SK-N-SH (cell line): Measurements from ENCODE around the gene SV2C. TPM values are rescaled to one million over a fixed set of nuclear protein-coding genes. Genes with fewer than 3 reads are reported as not detected.

Experiments used
- CTCF ChIA-PET: fragments of 300-600, 350-600 bp; formaldehyde crosslinking; extraction: SDS; loops from one replicate; lab custom pipeline; 2021; lab: Yijun Ruan, JAX
- POLR2A ChIA-PET: fragments of 350-600 bp; sonication (Branson Sonifier 250); formaldehyde crosslinking; extraction: SDS; loops from one replicate; lab custom pipeline; 2020; ENCODE audit warnings: antibody characterized with exemption, inconsistent platforms; lab: Yijun Ruan, JAX
- DNase-seq: peaks from one replicate; pipeline ENCODE4 v3.0.0; 2012
- H2AFZ ChIP-seq: fragments of 200-600 bp; sonication (generic); 2 replicates; pipeline ENCODE4 v1.8.1; 2016; ENCODE audit warnings: antibody characterized with exemption, mild to moderate bottlenecking, low read depth
- H3F3A ChIP-seq: fragments of 200-600 bp; sonication (generic); replicated peaks from 2 replicates; pipeline ENCODE3; 2016; ENCODE audit warnings: antibody characterized with exemption, mild to moderate bottlenecking; ENCODE audit not compliant: insufficient read depth
- H3K27ac ChIP-seq, 2 experiments: fragments of 200-500 bp in 1 of 2; fragments of 200-600 bp in 1 of 2; sonication (Bioruptor generic) in 1 of 2; sonication (generic), shearing (Covaris generic) in 1 of 2; 2 replicates each; pipeline versions ENCODE4 v1.5.1 to v1.6.1; 2014 to 2016; ENCODE audit warnings: low read depth in 2 of 2, inconsistent platforms in 1 of 2, low read length in 1 of 2, mild to moderate bottlenecking in 1 of 2, mixed read lengths in 1 of 2
- H3K27me3 ChIP-seq: fragments of 200-600 bp; sonication (generic), shearing (Covaris generic); 2 replicates; pipeline ENCODE4 v1.6.1; 2016; ENCODE audit warnings: mixed run types; ENCODE audit not compliant: insufficient read depth
- H3K36me3 ChIP-seq, 2 experiments: fragments of 200-500 bp in 1 of 2; fragments of 200-600 bp in 1 of 2; sonication (Bioruptor generic) in 1 of 2; sonication (generic) in 1 of 2; replicated peaks in 1 of 2; 2 replicates each; pipeline versions ENCODE3 to v1.5.1; 2014 to 2016; ENCODE audit warnings: low read length in 1 of 2, mild to moderate bottlenecking in 1 of 2; ENCODE audit not compliant: insufficient read depth in 2 of 2, control insufficient read depth in 1 of 2
- H3K4me1 ChIP-seq, 2 experiments: fragments of 200-500 bp in 1 of 2; fragments of 200-600 bp in 1 of 2; sonication (Bioruptor generic) in 1 of 2; sonication (generic), shearing (Covaris generic) in 1 of 2; 2 replicates each; pipeline versions ENCODE4 v1.5.1 to v1.6.1; 2014 to 2016; ENCODE audit warnings: low read depth in 1 of 2, low read length in 1 of 2, mixed run types in 1 of 2; ENCODE audit not compliant: insufficient read depth in 2 of 2, control insufficient read depth in 1 of 2
- H3K4me2 ChIP-seq: fragments of 200-600 bp; sonication (generic), shearing (Covaris generic); 2 replicates; pipeline ENCODE4 v1.6.1; 2017; ENCODE audit warnings: mixed run types
- H3K4me3 ChIP-seq, 2 experiments: fragments of 200-500 bp in 1 of 2; fragments of 200-600 bp in 1 of 2; sonication (Bioruptor generic) in 1 of 2; sonication (generic), shearing (Covaris generic) in 1 of 2; 2 replicates each; pipeline versions ENCODE4 v1.5.1 to v1.8.1; 2014 to 2016; ENCODE audit warnings: low read depth in 2 of 2, inconsistent platforms in 1 of 2, low read length in 1 of 2, mild to moderate bottlenecking in 1 of 2, mixed read lengths in 1 of 2, moderate library complexity in 1 of 2
- H3K79me2 ChIP-seq: fragments of 200-600 bp; sonication (generic); 2 replicates; pipeline ENCODE4 v1.8.1; 2017; ENCODE audit warnings: mild to moderate bottlenecking; ENCODE audit not compliant: insufficient read depth
- H3K9ac ChIP-seq: fragments of 200-600 bp; sonication (generic); 2 replicates; pipeline ENCODE4 v1.6.1; 2017; ENCODE audit warnings: mixed run types
- H3K9me2 ChIP-seq: fragments of 200-600 bp; sonication (generic); 2 replicates; pipeline ENCODE4 v1.6.1; 2017; ENCODE audit warnings: mixed run types
- H3K9me3 ChIP-seq: fragments of 200-600 bp; sonication (generic); 2 replicates; pipeline ENCODE4 v1.6.1; 2017; ENCODE audit warnings: mixed run types, mild to moderate bottlenecking, moderate library complexity
- H4K20me1 ChIP-seq: fragments of 200-600 bp; sonication (generic); 2 replicates; pipeline ENCODE4 v1.6.1; 2017; ENCODE audit warnings: mild to moderate bottlenecking, mixed run types; ENCODE audit not compliant: insufficient read depth
- ELF1 ChIP-seq: IDR thresholded peaks from 2 replicates; pipeline ENCODE4 v1.4.0; 2012
- EZH2phosphoT487 ChIP-seq: fragments of 200-600 bp; sonication (generic); IDR thresholded peaks from 2 replicates; pipeline ENCODE4 v1.6.1; 2017; ENCODE audit warnings: low read depth, mixed run types, mild to moderate bottlenecking, antibody characterized with exemption, moderate library complexity, borderline replicate concordance
- FOSL2 ChIP-seq: IDR thresholded peaks from 2 replicates; pipeline ENCODE4 v1.4.0; 2012; ENCODE audit warnings: low read depth, mild to moderate bottlenecking, moderate library complexity, borderline replicate concordance
- FOXJ3 ChIP-seq: sonication (generic); formaldehyde crosslinking; IDR thresholded peaks from 2 replicates; pipeline ENCODE4 v1.5.1; 2020; ENCODE audit warnings: mild to moderate bottlenecking, missing genetic modification reagents
- FOXM1 ChIP-seq: IDR thresholded peaks from 2 replicates; pipeline ENCODE4 v1.4.0; 2012; ENCODE audit warnings: low read depth, mild to moderate bottlenecking
- GABPA ChIP-seq: IDR thresholded peaks from 2 replicates; pipeline ENCODE4 v1.4.0; 2012; ENCODE audit warnings: low read depth, mild to moderate bottlenecking
- JUND ChIP-seq: IDR thresholded peaks from 2 replicates; pipeline ENCODE4 v1.4.0; 2012
- MEF2A ChIP-seq: IDR thresholded peaks from 2 replicates; pipeline ENCODE4 v1.4.0; 2012; ENCODE audit warnings: low read depth, borderline replicate concordance
- NFIC ChIP-seq: IDR thresholded peaks from 2 replicates; pipeline ENCODE4 v1.4.0; 2012; ENCODE audit warnings: borderline replicate concordance
- NRF1 ChIP-seq: IDR thresholded peaks from 2 replicates; pipeline ENCODE4 v1.6.1; 2012; ENCODE audit warnings: low read depth, mild to moderate bottlenecking, low read length
- POLR2AphosphoS5 ChIP-seq: IDR thresholded peaks from 2 replicates; pipeline ENCODE4 v1.6.1; 2012; ENCODE audit warnings: low read depth, low read length
- RCOR1 ChIP-seq: fragments of 150-350 bp; IDR thresholded peaks from 2 replicates; pipeline ENCODE4 v1.6.1; 2017; ENCODE audit warnings: antibody characterized with exemption, low read length
- TAF1 ChIP-seq: IDR thresholded peaks from 2 replicates; pipeline ENCODE4 v1.6.1; 2012; ENCODE audit warnings: low read depth, mild to moderate bottlenecking, low read length, moderate library complexity, borderline replicate concordance
- YY1 ChIP-seq: IDR thresholded peaks from 2 replicates; pipeline ENCODE4 v1.4.0; 2012; ENCODE audit warnings: low read depth, mild to moderate bottlenecking
- WGBS: methylation state at CpG from one replicate; pipeline ENCODE4 v1.1.6; 2017; ENCODE audit warnings: low lambda C conversion rate; 5-methylcytosine and 5-hydroxymethylcytosine counted together
- polyA plus RNA-seq, 3 experiments: library from polyadenylated mRNA; depleted of rRNA; stranded (reverse); fragments of >200 nt; gene quantifications; 2 replicates each; pipeline ENCODE4 v1.2.3, GENCODE V29; 2012
- TF ChIP-seq, protein P1 (sequence below): fragments of 150-350 bp; IDR thresholded peaks from 2 replicates; pipeline ENCODE4 v1.6.1; 2017; ENCODE audit warnings: antibody characterized with exemption, low read length, low read depth, borderline replicate concordance

The SV2C gene
- polyA plus RNA-seq, 1 of the 3 experiments (the other 2 are of a cell fraction), result 0.05 TPM

DNA sequence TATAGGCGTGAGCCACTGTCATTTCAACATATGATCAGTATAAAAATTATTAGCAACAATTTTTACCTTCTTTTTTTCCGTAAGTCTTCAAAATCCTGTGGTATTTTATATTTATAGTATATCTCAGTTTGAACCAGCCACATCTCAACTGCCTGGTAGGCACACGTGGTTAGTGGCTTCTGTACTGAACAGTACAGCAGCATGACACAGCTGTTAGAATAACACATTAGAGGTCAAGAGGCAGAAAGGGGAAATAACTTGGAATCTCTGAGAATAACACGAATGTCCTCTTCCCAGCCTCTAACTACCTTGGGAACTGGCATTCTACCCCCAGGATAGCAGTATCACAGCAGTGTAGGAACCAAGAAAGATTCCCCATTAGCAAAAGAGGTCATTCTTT is 211.4 kb downstream of the SV2C start:
- POLR2A ChIA-PET, result no interaction called here

DNA sequence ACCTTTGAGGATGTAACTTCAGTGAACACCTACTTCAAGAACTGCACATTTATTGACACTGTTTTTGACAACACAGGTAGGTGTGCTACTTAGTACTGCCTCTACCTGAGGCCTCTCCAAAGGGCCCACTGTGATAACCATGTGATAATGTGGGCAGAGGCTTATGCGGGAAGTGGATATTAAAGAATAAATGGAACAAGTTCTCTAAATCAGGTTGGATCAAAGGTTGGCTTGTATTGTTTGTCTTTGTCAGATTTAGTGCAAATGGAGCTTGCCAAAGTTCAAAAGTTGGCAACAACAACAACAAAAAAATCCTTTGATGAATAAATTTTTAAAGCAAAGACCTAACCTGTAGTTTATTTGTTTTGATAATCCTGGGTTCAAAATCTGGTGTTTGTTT is 215.7 kb downstream of the SV2C start:
- TF ChIP-seq NFIC (no peak), EZH2phosphoT487 (no peak), TAF1 (no peak), GABPA (no peak), FOXM1 (no peak), FOSL2 (no peak), NRF1 (no peak), FOXJ3 (no peak), JUND (no peak), YY1 (no peak), MEF2A (no peak), RCOR1 (no peak), ELF1 (no peak)
- TF ChIP-seq, protein P1, sequence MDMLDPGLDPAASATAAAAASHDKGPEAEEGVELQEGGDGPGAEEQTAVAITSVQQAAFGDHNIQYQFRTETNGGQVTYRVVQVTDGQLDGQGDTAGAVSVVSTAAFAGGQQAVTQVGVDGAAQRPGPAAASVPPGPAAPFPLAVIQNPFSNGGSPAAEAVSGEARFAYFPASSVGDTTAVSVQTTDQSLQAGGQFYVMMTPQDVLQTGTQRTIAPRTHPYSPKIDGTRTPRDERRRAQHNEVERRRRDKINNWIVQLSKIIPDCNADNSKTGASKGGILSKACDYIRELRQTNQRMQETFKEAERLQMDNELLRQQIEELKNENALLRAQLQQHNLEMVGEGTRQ, result no peak
- H4K20me1 ChIP-seq, result no peaks in the 10 kb centered on the region
- 63% methylated on average over 1 of the region's 1 CpG for WGBS
- peaks cover 0 to 4% of the 10 kb centered on the region in 2 experiments for H3K36me3 ChIP-seq
- H3K4me2 ChIP-seq, result no peak overlapping the region
- no peaks in the 10 kb centered on the region for H3F3A ChIP-seq
- H3K9ac ChIP-seq, result no peak overlapping the region
- no peaks in the 10 kb centered on the region for H3K79me2 ChIP-seq
- no peak for DNase-seq
- H3K9me2 ChIP-seq, result no peaks in the 10 kb centered on the region
- H3K9me3 ChIP-seq, result no peaks in the 10 kb centered on the region
- no peaks in the 10 kb centered on the region; a peak in 1 of 4 replicates for H3K4me1 ChIP-seq
- POLR2A ChIA-PET, result no interaction called here
- no peaks in the 10 kb centered on the region for H3K27me3 ChIP-seq
- no peak overlapping the region for H3K4me3 ChIP-seq
- H2AFZ ChIP-seq, result no peak overlapping the region
- H3K27ac ChIP-seq, result no peak overlapping the region
- CTCF ChIA-PET, result interaction anchor here (1.0 to 1.2 kb wide), 2 partner anchors 10 to 21 kb away, joined by 3 to 6 read pairs; no protein-coding TSS in a partner anchor

More for the DNA sequence above, 211.4 kb downstream of the SV2C start:
- Histone ChIP-seq H3K27me3 (no peaks in the 10 kb centered on the region; the same call in 1 of the 2 replicates), H3F3A (no peaks in the 10 kb centered on the region), H2AFZ (no peak overlapping the region), H3K4me2 (no peak overlapping the region), H3K9me3 (no peaks in the 10 kb centered on the region), H3K4me1 (no peaks in the 10 kb centered on the region), H4K20me1 (no peaks in the 10 kb centered on the region), H3K79me2 (no peaks in the 10 kb centered on the region), H3K4me3 (no peak overlapping the region), H3K9ac (no peak overlapping the region), H3K36me3 (peaks cover 0 to 4% of the 10 kb centered on the region in 2 experiments), H3K27ac (no peak overlapping the region)
- 42% methylated on average over 4 of the region's 4 CpGs for WGBS
- CTCF ChIA-PET, result no interaction called here
- DNase-seq, result no peak
- TF ChIP-seq POLR2AphosphoS5, result no peak
- TF ChIP-seq, all 33 proteins: peak for 0
- H3K9me2 ChIP-seq, result no peaks in the 10 kb centered on the region
